ENCODE results near the gene HOXC11.

HOXC11 gene

DNA sequence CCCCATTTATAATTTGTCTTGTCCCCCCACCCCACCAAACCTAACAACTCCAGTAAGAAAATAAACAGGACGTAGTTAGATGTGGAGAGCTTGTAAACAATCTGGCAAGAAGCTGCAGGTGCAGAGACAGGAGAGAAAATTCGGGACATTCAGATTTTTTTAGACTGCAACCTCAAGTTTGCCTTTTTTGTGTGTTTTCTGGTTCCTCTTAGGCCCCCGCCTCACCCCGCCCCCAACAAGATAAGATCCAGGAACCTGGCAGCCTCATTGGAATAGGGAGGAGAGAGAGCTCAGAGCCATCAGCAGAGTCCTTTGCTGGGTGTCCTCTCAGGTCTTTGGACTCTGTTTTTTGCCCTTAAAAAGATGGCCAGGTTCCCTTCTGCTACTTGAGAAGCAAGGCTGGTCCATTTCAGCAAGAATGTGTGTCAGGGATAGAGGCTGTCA lies 14.9 kb downstream of the HOXC11 start:
- DNase-seq, result no peak

DNA sequence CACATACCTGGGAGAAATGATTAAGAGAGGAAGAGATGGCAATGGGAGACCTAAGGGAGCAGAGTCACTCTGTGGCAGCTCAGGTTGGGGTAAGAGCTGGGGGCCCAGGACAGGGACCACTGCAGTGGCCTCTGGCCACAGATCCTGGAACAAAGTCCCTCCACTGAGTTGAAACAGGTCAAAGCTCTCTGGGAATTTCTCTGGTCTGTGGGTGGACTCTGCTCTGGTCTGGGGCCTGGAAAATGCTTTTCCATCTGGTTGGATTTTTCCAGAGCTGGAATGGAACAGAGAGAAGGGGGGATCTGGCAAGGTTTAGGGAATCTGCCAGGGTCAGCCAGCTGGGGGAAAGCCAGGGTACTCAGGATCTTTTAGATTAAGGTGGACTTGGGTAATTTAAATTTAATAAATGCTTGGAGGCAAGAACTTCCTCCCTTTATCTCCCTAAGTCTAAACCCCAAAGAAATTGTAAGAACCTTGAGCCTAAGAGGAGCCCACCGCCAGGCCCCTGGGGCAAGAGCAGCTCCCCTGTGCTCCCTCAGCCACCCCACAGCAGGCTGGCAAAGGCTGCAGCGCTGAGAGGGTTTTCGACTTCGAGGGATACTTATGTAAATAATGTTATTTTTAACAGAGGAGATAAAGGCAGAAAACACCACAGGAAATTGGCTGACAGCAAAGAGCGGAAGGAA lies 15.8 kb downstream of the HOXC11 start:
- no peak for DNase-seq

DNA sequence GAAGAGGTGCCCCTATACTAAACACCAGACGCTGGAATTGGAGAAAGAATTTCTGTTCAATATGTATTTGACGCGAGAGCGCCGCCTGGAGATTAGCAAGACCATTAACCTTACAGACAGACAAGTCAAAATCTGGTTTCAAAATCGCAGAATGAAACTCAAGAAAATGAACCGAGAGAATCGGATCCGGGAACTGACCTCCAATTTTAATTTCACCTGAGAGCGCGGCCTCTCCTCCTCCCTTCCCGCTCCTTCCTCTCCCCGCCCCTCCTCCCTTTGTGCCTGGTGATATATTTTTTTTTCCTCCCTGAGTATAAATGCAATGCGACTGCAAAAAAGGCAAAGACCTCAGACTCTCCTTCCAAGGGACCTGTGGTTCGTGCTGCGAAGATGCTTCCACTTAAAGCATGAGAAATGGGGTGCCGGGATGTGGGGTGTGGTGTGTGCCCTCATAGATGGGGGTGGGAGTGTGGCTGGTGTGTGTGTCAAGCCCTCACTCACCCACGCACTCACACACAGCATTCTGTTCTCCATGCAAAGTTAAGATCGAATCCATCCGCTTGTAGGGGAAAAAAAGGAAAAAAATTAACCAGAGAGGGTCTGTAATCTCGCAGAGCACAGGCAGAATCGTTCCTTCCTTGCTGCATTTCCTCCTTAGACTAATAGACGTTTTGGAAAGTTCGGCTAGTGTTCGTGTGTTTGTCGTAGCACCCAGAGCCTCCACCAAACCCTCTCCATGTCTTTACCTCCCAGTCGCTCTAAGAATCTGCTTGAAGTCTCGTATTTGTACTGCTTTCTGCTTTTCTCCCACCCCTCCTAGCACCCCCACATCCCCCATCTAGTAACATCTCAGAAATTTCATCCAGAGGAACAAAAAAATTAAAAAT lies 16.5 kb downstream of the HOXC11 start:
- DNase-seq, result no peak

DNA sequence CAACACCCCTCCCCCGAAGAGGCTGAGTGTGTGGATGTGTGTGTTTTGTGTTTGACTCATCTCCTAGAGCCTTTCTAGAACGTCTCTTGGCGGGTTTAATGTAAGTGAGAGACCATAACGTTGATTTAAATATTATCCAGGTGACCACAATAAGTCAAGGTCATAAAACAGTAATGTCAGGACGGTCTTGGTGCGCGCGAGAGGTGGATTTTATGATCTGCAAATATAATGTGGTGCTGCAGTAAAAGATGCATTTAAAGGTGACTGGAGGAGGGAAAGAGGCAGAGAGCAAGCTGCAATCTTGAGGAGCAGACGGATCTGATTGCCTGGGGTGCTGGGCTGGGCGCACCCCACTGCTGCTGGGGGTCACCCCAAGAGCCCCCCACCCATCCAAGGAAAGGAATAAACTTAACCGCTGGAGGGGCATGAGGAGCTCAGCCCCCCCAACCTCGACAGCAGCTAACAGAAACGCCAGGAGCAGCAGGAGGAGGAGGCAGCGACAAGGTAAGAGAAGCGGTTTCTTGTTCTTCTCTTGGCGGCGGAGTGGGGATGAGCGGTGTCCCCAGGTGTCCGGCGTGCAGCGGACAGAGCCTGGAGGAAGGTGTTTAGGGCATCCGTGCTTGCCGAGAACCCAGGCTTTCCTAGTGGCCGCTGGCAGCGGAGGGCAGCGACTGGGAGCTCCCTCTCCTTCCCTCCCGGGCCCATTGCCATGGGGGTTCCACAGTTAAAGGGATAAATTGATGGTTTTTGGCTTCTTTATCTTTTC lies 17.6 kb downstream of the HOXC11 start:
- DNase-seq, result no peak

DNA sequence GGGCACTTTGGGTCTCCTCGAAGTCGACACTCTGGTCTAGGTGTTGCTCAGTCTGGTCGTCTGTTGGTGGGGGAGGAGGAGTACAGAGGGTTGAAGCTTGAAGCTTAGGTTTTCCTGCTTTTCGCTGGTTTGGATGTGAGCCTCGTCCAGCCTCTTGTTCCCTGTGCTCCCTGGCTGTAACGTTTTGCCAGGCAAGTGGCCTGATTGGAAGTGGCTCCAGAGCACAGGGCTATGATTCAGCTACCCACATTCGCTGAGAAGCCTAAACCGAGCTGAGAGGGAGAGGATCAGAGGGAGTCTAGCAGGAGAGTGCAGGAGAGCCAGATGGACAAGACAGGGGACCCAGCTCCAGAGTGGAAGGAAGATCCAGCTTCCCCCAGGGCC lies 18.1 kb downstream of the HOXC11 start:
- DNase-seq, result no peak

DNA sequence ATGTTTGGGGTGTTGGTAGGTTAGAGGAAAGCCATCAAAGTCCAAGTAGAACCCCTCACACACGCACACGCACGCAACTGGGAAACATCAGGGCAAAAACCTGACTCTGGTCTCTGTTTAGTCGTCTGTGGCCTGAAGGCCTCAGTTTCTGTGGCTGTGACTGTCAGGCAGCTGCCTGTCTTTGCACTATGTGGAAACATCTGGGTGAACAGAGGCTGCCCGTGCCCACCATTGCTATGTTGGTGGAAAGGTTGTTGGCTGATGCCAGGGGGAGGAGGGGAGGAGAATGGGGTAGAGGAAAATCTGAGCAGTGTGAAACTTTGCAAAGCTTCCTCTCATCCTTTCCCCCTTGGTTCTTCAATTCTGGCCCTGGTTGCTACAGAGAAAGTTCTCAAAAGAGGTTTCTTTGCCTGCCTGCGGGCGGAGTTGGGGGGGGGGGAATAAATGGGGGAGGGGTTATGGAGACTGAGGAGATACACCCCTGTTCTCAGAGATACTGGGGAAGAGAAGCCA lies 19.5 kb downstream of the HOXC11 start:
- no peak for DNase-seq

DNA sequence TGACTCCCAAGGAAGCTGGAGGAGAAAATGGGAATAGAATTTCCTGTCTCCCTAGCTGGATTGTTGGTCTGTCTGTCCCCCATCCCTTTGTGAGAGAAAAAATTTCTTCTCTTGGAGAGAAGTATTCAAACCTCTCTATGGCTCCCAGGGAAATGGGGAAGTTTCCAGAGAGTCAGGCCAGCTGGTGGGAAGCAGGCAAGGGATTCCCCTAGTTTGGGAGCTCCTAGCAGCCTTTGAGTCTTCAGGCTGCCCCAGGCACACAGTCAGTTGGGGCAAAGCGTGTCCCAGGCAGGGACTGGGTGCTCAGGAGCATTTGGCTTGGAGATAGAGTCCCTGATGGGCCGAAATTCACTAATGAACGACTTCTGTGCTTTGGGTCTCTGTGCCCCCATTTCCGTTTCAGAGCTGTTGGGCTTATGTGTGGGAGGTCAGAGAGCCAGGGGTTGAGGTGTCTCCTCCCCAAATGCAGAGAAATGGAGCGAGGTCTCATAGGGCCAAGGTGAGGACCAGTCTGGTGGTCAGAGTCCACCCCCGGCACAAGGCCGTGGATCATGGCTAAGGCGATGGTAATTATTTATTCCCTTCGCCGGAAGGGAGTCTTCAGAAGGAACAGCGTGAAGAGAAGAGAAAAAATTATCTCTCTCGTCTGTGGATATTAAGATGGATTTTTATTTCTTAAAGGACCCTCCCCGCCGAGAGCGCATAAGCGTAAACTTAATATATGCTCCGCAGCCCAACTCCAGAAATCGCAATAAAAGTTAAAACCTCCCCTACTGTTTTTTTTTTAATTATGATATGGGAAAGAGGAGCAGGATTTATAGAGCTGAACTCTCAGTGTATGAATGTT lies 20.5 kb downstream of the HOXC11 start:
- no peak for DNase-seq

DNA sequence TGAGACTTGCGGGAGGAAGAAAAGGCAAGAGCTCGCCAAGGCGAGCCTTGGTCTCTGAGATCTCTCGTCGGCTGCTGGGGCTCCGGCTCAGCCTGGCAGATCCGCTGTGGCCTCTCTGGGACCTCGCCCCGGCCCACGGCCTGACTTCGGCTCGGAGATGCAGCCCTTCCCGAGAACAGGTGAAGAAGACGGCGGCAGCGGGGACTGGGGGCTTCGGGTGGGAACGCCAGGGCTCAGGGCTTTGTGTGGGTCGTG lies 21.0 kb downstream of the HOXC11 start:
- no peak for DNase-seq

DNA sequence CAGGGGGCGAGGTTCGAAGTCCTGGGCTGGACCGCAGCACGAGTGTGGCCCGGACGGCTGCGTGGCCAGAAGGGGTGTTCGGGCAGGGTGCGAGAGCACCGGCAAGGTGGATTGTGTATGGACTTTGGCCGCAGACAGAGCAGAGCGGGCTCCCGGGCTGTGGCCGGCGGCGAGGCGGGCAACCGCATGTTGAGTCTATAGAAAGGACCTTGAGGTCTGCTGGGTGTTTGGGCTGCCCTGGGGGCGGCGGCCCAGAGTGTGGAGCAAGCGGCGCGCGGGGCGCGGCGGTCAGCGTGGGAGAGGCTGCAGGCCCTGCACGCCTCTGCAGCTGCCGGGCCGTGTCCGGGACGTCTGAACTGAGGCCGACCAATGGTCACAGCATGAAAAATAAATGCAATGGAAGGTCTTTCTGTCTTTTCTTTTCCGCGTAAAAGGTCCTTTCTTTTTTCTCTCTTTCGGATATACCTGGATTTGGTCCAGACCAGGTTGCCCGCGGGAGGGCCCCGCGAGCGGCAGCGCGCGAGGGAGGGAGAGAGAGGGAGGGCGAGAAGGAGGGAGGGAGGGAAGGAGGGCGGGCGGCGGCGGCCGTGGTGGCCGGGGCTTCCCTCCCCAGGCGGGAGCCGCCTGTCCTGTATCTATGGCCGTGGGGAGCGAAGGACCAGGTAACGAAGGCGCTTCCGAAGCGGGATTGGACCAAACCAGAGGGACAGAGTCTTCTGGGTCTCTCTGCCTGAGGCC lies 21.5 kb downstream of the HOXC11 start:
- DNase-seq, result no peak

DNA sequence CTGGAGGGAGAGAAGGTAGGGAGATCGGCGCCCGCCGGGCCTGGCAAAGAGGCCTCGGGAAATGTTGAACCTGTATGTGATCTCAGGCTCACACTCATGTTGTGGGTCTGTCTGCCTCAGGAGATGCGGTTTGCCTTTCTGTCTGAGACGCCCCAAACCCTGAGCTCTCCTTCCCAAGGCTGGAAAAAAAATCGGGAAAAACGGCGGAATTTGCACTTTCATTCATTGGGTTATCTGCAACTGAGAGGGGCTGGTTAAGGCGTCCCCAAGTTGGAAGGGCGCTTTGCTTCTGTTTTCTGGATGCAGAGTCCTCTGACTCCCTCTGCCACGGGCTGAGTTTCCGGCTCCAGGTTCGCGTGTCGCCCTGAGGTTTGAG lies 22.1 kb downstream of the HOXC11 start:
- DNase-seq, result no peak

DNA sequence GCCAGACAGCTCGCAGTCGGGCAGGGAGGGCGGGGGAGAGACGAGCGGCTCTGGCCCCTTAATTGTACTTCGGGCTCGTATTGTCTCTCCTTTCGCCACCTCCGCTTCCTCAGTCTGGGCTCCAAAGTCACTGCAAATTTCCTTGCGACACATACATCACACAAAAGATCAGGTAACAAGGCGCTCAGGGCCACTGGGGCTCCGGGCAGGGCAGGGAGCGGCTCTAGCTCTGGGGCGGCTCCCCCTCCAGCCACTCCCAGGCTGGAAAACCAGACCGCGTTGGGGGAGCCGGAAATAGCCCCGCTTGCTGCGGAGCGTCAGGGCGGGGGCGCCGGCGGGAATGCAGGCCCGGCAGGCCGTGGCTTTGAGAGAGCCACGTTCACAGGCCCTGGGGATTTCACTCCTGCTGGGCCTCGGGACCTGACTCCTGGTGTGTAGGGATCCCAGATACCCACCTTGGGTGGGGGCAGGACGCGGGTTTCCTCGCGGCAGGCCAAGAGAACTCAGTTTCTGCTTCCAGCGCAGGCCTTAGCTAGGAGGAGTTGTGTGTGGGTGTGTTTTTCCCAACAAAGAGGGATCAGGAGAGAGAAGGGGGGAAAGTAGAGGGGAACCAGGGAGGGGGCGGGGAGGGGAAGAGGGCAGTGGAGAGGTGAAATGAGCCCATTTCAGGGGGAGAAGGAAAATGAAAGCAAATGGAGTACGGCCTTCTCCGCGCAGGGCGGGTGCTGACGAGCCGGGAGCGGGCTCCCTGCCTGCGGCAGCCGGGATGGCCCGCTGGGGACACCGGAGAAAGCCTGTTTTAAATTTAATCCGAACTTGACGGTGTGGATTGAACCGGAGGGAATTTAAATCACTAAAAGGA lies 22.7 kb downstream of the HOXC11 start:
- no peak for DNase-seq

DNA sequence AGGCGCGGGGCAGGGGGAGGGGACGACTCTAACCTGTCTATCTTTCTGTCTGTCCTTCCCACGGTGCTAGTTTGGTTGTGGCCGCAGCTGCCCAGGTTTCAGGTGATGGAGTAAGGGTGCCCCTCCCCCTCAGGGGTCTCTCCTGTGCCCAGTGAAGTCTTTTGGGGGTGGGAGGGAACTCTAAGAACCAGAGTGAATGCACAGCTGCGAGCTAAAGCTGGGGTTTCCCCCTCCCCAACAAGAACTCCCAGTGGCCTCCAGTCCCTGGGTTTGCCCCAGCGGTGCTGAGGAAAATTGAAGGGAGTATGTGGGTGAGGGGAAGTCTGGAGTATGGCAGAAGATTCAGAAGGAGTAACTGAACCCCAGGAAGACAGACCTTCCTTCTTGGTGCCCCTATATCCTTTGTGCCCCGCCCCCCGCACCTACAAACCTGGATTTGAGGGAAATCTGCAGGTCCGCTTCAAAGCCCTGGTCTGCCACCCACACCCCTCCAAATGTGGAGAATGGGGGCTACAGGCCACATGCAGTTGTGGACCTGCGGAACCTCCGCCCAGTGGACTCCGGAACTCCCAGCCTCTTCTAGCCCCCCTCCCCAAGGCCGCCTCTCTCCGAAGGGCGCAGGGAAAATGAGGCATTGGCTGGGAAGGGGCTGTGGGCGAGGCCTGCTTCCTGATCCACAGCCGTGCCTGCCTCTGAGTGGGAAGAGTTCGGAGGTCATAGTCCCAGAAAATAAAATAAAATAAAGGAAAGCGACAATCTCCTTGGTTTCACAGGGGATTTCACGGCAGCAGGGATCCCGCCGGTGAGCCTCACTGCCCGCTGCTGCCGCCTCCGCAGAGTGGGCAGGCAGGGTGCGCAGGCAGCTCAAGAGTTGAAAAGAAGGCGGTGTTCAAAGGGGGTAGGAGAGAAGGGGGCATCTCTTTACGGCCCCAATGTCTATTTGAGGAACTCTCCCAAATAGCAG lies 23.6 kb downstream of the HOXC11 start:
- DNase-seq, result no peak

DNA sequence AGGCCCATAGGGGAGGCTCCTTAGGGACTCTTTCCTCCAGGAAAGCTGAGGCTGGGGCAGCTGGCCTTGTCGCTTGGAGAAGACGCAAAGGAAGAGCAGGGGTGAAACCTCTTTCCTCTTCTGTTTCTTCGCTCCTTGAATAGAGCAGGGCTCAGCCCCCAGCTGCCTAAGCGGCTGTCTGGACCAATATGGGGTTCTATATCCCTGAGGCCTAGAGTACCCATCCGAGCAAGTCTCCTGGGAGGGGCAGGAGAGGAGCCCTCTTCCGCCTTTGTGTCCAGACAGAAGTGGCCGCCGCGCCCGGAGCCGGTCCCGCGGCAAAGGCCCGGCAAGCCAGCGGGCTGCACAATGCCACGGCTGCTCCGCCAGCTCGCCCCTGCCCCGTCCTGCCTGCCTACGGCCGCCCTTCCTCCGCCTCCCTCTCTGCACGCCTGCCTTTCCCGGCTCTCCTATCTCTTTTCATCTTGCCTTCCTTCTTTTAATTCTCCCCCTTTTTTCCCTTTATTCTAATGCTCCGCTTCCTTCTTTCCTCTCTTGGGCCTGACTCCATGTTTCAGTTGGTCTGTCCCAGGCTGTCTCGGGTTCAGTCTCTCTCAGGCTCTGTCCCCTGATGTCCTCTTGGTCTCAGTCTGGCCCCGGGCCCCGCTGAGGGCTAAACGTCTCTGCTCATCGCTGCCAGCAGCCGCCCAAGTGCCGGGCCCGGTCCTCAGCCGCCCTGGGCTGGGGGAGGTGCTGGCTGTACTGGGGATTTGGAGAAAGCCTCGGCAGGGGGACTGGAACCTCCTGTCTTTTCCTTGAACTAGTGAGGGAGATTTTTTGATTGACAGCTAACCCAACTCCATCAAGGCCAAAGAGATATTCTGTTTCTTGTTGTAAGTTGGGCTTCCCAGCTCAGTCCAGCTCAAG lies 24.5 kb downstream of the HOXC11 start:
- DNase-seq, result no peak

DNA sequence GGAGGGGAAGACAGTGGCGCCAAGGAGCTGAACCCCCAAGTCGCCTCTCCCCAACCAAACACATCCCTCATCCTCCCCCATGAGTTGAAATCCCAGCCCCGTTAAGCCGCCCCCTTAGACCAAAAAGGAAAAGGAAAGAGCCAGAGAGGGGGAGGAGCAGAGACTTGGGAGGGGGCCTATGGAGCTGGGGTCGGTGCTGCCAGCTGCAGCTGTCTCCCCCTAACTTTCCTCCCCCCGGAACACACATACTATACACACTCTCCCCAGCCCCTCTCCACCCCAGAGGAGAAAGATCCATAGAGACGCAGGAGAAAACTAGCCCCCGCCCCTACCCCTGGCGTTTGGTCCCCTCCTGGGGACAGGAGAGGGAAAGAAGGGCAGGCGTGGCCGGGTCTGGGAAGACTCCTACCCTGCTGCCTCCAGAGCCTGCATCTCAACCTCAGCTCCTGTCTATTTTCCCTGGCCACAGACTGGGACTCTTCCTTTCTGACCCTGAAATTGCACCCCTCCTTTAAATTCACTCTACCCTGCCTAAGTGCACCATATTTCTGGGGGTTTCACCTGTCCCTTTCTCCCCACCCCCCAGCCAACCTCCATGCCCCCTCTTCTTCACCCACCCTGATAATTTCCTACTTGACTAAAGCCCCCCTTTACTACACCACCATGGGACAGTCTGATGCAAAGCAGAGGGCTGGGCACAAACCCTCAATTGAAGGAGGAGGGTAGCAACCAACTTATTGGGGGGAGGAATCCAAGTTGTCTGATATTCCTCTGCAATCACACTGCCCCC lies 25.4 kb downstream of the HOXC11 start:
- DNase-seq, result no peak

DNA sequence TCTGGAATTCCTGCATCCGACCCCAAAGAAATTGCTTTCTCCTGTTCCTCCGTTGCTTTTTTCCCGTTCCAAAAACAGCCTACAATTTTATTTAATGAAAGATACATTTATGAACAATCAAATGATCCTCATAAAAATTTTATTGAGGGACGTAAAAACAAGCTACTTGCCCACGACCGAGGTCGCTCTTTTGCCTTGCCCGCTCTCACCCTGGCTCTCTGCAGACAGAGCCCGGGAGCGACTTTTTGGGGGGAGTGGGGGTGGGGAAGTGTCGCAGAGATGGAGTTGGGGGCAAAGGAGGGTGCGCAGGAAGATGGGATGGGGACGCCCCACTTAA lies 25.9 kb downstream of the HOXC11 start:
- no peak for DNase-seq

DNA sequence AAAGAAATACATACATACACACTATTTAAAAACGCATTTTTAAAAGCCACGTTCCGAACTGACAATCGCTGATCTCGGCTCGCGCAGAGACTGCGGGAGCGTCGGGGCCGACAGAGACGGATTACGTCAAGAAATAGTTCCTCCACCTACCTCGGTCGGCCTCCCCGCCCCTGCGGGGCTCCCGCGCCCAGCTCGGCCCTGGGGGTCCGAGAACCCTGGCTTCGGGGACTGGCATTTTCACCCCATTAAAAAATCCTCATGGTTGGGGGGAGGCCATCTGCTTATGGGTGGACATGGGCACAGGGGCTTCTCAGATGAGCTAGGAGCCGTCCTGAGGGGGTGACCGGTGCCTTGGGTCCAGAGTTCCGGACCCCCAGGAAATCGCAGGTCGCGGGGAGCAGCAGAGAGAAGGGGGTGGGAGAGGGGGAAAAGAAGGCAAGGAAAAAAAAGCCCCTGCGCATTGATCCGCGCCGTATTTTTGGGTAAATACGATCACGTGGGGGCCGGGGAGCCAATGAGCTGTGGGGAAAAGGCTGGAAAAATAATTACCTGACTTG lies 26.7 kb downstream of the HOXC11 start:
- DNase-seq, result peak; percentile 11

Measured in NCI-H2029 treated with DMSO at 0.1 percent for 48 hours (cell line).